ENCODE measurements around the gene MX2. TPM values are rescaled to one million over a fixed set of nuclear protein-coding genes. Genes with fewer than 3 reads are reported as not detected.

The MX2 gene
- polyA plus RNA-seq, 1 donor from 2014 or later = not detected

- Histone ChIP-seq H3K4me2 (ENCODE audit: low read length) (no peak overlapping the region), H3K27me3 (ENCODE audit: insufficient read depth, low read depth, low read length) (no peaks in the 10 kb centered on the region), H3K9me3 (ENCODE audit: low read length) (no peaks in the 10 kb centered on the region), H3K9ac (ENCODE audit: low read length) (no peak overlapping the region), H3K36me3 (ENCODE audit: insufficient read depth, low read length) (no peaks in the 10 kb centered on the region), H3K4me3 (ENCODE audit: low read length) (no peak overlapping the region), H4K20me1 (ENCODE audit: insufficient read depth) (no peaks in the 10 kb centered on the region), H3K79me2 (replicated peaks; ENCODE audit: insufficient read depth, low read length) (no peaks in the 10 kb centered on the region), H3K27ac (ENCODE audit: low read length) (no peak overlapping the region), H3K9me2 (ENCODE audit: insufficient read depth, low read length) (no peaks in the 10 kb centered on the region), H3F3A (ENCODE audit: insufficient read depth, low read length, poor library complexity, severe bottlenecking) (no peaks in the 10 kb centered on the region), H2AFZ (ENCODE audit: low read depth, low read length) (no peak overlapping the region)
- no peak for TF ChIP-seq RAD21 (conservative IDR thresholded peaks at IDR 0.05)
- TF ChIP-seq EZH2 (IDR thresholded peaks at IDR 0.05; ENCODE audit: borderline replicate concordance, insufficient read depth, low read length, poor library complexity, severe bottlenecking) = no peak
- no peak for TF ChIP-seq EP300 (conservative IDR thresholded peaks at IDR 0.05; ENCODE audit: poor library complexity, severe bottlenecking)
- TF ChIP-seq MXI1 (conservative IDR thresholded peaks at IDR 0.05; ENCODE audit: poor library complexity, severe bottlenecking) = no peak
These were observed 5.6 kb downstream of the MX2 start for GRCh38 chr21:41367301-41367944.

GRCh38 chr21:41367945-41368734, 6.3 kb downstream of the MX2 start:
- Histone ChIP-seq H3K27me3 (ENCODE audit: insufficient read depth, low read depth, low read length) (no peaks in the 10 kb centered on the region), H3F3A (ENCODE audit: insufficient read depth, low read length, poor library complexity, severe bottlenecking) (no peaks in the 10 kb centered on the region), H3K9ac (ENCODE audit: low read length) (no peak overlapping the region)

More at GRCh38 chr21:41367945-41368734, 6.3 kb downstream of the MX2 start:
- Histone ChIP-seq H3K36me3 (ENCODE audit: insufficient read depth, low read length) (no peaks in the 10 kb centered on the region), H3K27ac (ENCODE audit: low read length) (no peak overlapping the region), H3K4me2 (ENCODE audit: low read length) (no peak overlapping the region), H3K9me3 (ENCODE audit: low read length) (no peaks in the 10 kb centered on the region), H4K20me1 (ENCODE audit: insufficient read depth) (no peaks in the 10 kb centered on the region), H3K9me2 (ENCODE audit: insufficient read depth, low read length) (no peaks in the 10 kb centered on the region), H2AFZ (ENCODE audit: low read depth, low read length) (no peak overlapping the region), H3K79me2 (replicated peaks; ENCODE audit: insufficient read depth, low read length) (no peaks in the 10 kb centered on the region), H3K4me3 (ENCODE audit: low read length) (no peak overlapping the region)
- TF ChIP-seq SMC3 (conservative IDR thresholded peaks at IDR 0.05; ENCODE audit: poor library complexity) = no peak
- no peak for TF ChIP-seq MXI1 (conservative IDR thresholded peaks at IDR 0.05; ENCODE audit: poor library complexity, severe bottlenecking)
- TF ChIP-seq REST (IDR thresholded peaks at IDR 0.05; ENCODE audit: borderline replicate concordance) = no peak
- no peak for TF ChIP-seq POLR2AphosphoS5 (IDR thresholded peaks at IDR 0.05)
- no peak for TF ChIP-seq RAD21 (conservative IDR thresholded peaks at IDR 0.05)
- TF ChIP-seq EZH2 (IDR thresholded peaks at IDR 0.05; ENCODE audit: borderline replicate concordance, insufficient read depth, low read length, poor library complexity, severe bottlenecking) = no peak
- no peak for TF ChIP-seq CTCF (IDR thresholded peaks at IDR 0.05; ENCODE audit: poor library complexity, severe bottlenecking)
- TF ChIP-seq TAF1 (IDR thresholded peaks at IDR 0.05; ENCODE audit: low read depth) = no peak
- TF ChIP-seq EP300 (conservative IDR thresholded peaks at IDR 0.05; ENCODE audit: poor library complexity, severe bottlenecking) = no peak

Data from neural cell (in vitro differentiated cells).